Trophoblast cell (in vitro differentiated cells and primary cell): ENCODE data around the gene ASIC1.

Experiments used
- DNase-seq, 2 donors: peaks; one replicate each; pipeline ENCODE4 v3.0.0-alpha.2; 2016
- H2AFZ ChIP-seq: 2 replicates; pipeline ENCODE4 v1.6.1; 2013; ENCODE audit warnings: low read length, moderate library complexity, mild to moderate bottlenecking; ENCODE audit not compliant: insufficient read depth, poor library complexity
- H2AK5ac ChIP-seq: 2 replicates; pipeline ENCODE4 v1.6.1; 2013; ENCODE audit warnings: mild to moderate bottlenecking, low read length
- H2BK120ac ChIP-seq: 2 replicates; pipeline ENCODE4 v1.6.1; 2013; ENCODE audit warnings: low read length, mild to moderate bottlenecking, moderate library complexity; ENCODE audit not compliant: insufficient read depth, poor library complexity
- H2BK12ac ChIP-seq: 2 replicates; pipeline ENCODE4 v1.6.1; 2013; ENCODE audit warnings: mild to moderate bottlenecking, low read length, moderate library complexity
- H2BK5ac ChIP-seq: 2 replicates; pipeline ENCODE4 v1.6.1; 2013; ENCODE audit warnings: low read length, low read depth, moderate library complexity, mild to moderate bottlenecking; ENCODE audit not compliant: poor library complexity
- H3K14ac ChIP-seq: 2 replicates; pipeline ENCODE4 v1.6.1; 2013; ENCODE audit warnings: mild to moderate bottlenecking, low read length
- H3K18ac ChIP-seq: 2 replicates; pipeline ENCODE4 v1.6.1; 2013; ENCODE audit warnings: mild to moderate bottlenecking, low read length
- H3K23ac ChIP-seq: 2 replicates; pipeline ENCODE4 v1.6.1; 2013; ENCODE audit warnings: low read length
- H3K27ac ChIP-seq: 2 replicates; pipeline ENCODE4 v1.5.1; 2013; ENCODE audit warnings: low read depth, mild to moderate bottlenecking, inconsistent platforms, low read length, moderate library complexity
- H3K27me3 ChIP-seq: 2 replicates; pipeline ENCODE4 v1.6.1; 2013; ENCODE audit warnings: inconsistent platforms, mild to moderate bottlenecking, low read length, moderate library complexity; ENCODE audit not compliant: insufficient read depth
- H3K36me3 ChIP-seq, 2 experiments: 1 replicate in 1 of 2; 2 replicates in 1 of 2; pipeline ENCODE4 v1.6.1; 2013; ENCODE audit warnings: low read length in 2 of 2, mild to moderate bottlenecking in 2 of 2, moderate library complexity in 1 of 2; ENCODE audit not compliant: insufficient read depth in 2 of 2, control insufficient read depth in 1 of 2
- H3K4ac ChIP-seq: 2 replicates; pipeline ENCODE4 v1.6.1; 2013; ENCODE audit warnings: low read depth, mild to moderate bottlenecking, low read length, moderate library complexity
- H3K4me1 ChIP-seq, 2 experiments: 1 replicate in 1 of 2; 2 replicates in 1 of 2; pipeline ENCODE4 v1.6.1; 2013; ENCODE audit warnings: low read length in 2 of 2, mild to moderate bottlenecking in 2 of 2, moderate library complexity in 1 of 2; ENCODE audit not compliant: insufficient read depth in 2 of 2, control insufficient read depth in 1 of 2
- H3K4me2 ChIP-seq: 2 replicates; pipeline ENCODE4 v1.6.1; 2013; ENCODE audit warnings: inconsistent platforms, mild to moderate bottlenecking, low read length, moderate library complexity
- H3K4me3 ChIP-seq: 2 replicates; pipeline ENCODE4 v1.5.1; 2013; ENCODE audit warnings: mild to moderate bottlenecking, low read depth, low read length, inconsistent platforms
- H3K79me1 ChIP-seq: one replicate; pipeline ENCODE4 v1.6.1; 2013; ENCODE audit warnings: low read length
- H3K79me2 ChIP-seq: 2 replicates; pipeline ENCODE4 v1.6.1; 2013; ENCODE audit warnings: low read length, mild to moderate bottlenecking; ENCODE audit not compliant: control insufficient read depth, insufficient read depth, poor library complexity
- H3K9ac ChIP-seq: 2 replicates; pipeline ENCODE4 v1.6.1; 2013; ENCODE audit warnings: mild to moderate bottlenecking, low read length
- H3K9me3 ChIP-seq: 2 replicates; pipeline ENCODE4 v1.6.1; 2013; ENCODE audit warnings: low read depth, mild to moderate bottlenecking, control low read depth, inconsistent platforms, low read length; ENCODE audit not compliant: insufficient read depth
- H4K12ac ChIP-seq: 2 replicates; pipeline ENCODE4 v1.6.1; 2013; ENCODE audit warnings: low read depth, mild to moderate bottlenecking, low read length, moderate library complexity
- H4K8ac ChIP-seq: 2 replicates; pipeline ENCODE4 v1.6.1; 2013; ENCODE audit warnings: low read depth, mild to moderate bottlenecking, low read length, moderate library complexity
- H4K91ac ChIP-seq: one replicate; pipeline ENCODE4 v1.6.1; 2013; ENCODE audit warnings: low read depth, mild to moderate bottlenecking, low read length, moderate library complexity
- WGBS: extraction: QIAGEN DNeasy Blood & Tissue Kit; methylation state at CpG from one replicate; pipeline ENCODE4 v1.1.7; 2013; ENCODE audit warnings: missing lambda C conversion rate; ENCODE audit not compliant: insufficient read length, insufficient coverage; ENCODE audit errors: extremely low coverage; 5-methylcytosine and 5-hydroxymethylcytosine counted together

The ASIC1 gene

DNA sequence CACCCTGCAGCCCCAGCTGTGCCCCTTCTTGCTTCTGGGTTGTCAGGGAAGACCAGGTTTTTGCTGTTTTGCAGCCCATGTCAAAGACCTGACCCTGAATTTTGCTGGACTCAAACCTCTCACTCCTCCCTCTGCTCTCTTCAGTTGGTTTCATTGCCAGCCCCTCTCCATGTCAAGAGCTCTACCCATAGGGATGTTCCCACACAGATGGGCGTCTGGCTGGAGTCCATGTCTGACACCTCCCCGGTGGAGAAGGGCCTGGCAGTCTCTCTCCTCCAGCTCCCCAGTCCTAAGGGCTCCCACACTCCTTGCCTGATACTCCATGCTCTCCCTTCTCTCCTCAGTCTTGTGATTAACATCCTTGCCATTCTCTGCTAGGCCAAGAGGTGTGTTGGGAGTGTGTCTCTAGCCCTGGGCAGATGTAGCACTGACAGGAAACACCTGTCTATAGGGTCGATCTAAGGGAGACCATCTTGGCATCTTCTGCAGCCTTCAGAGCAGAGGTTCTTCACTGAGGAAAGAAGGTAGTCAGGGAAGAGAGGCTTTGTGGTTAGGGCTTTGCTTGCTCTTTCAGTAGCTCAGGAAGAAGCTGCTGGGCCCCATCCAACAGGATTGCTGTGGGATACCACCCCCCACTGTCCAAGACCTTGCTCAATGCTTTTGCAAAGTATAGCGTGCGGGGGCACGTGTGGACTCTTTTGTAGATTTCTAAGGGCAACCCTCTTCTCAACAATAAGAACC is 4.7 kb downstream of the ASIC1 start:
- H3K27ac ChIP-seq: no peak overlapping the region
- H2AFZ ChIP-seq: no peak overlapping the region
- no peak overlapping the region for H3K9ac ChIP-seq
- peaks cover 9% of the 10 kb centered on the region for H3K27me3 ChIP-seq
- no peak overlapping the region for H3K4me2 ChIP-seq
- H3K18ac ChIP-seq: no peak overlapping the region
- H2BK5ac ChIP-seq: no peak overlapping the region
- DNase-seq: no peak
- H3K4me3 ChIP-seq: no peak overlapping the region
- peaks cover 0 to 6% of the 10 kb centered on the region in 2 experiments for H3K4me1 ChIP-seq
- no peak overlapping the region for H2BK120ac ChIP-seq
- no CpG with 5 or more reads among the region's 6 CpGs for WGBS
- H4K91ac ChIP-seq: no peak overlapping the region
- H2AK5ac ChIP-seq: no peak overlapping the region
- no peak overlapping the region for H3K23ac ChIP-seq
- peaks cover 5% of the 10 kb centered on the region for H3K9me3 ChIP-seq
- no peaks in the 10 kb centered on the region for H3K36me3 ChIP-seq
- no peak overlapping the region for H4K8ac ChIP-seq
- no peak overlapping the region for H3K4ac ChIP-seq
- no peaks in the 10 kb centered on the region for H3K79me1 ChIP-seq
- H3K14ac ChIP-seq: no peak overlapping the region
- H3K79me2 ChIP-seq: no peaks in the 10 kb centered on the region
- no peak overlapping the region for H2BK12ac ChIP-seq
- no peak overlapping the region for H4K12ac ChIP-seq

DNA sequence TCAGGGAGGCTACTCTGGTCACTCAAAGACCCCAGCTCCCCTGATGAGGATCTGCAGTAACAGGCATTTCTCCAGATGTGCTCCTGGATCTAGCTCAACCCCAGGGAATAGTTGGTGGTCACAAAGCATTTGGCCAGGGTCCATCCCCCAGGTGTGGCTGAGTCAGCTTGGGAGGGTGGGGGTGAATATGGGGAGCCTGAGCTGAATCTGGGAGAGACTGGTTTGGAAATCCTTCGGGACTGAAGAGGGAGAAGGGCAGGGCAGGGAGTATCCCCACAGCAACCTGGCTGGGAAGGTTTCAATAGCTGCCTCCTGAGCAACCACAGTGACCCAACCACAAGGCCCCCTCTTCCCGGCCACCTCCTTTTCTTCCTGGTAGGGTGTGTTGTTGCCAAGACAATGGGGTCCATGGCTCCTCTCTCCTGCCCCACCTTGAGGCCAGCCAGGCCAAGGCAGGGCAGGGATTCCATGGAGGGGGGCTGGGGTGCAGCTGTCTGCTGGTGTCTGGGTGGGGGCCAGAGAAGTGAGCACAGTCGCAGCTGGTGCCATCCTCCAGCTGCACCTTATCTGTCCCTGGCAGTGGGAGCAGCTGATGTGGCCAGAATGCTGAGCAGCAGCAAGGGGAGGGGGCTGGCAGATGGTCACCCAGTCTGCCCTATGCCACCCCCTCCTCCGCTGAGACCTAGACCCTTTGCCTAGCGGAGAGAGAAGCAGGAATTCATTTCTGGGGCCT is 5.5 kb downstream of the ASIC1 start:
- H3K79me2 ChIP-seq: no peaks in the 10 kb centered on the region
- peaks cover 5% of the 10 kb centered on the region for H3K9me3 ChIP-seq
- no CpG with 5 or more reads among the region's 5 CpGs for WGBS
- H2AFZ ChIP-seq: no peak overlapping the region
- no peak overlapping the region for H2AK5ac ChIP-seq
- no peak overlapping the region for H4K8ac ChIP-seq
- no peak overlapping the region for H3K23ac ChIP-seq
- no peak overlapping the region for H3K4ac ChIP-seq
- H3K79me1 ChIP-seq: no peaks in the 10 kb centered on the region
- H2BK12ac ChIP-seq: no peak overlapping the region
- H3K4me1 ChIP-seq: peaks cover 0 to 5% of the 10 kb centered on the region in 2 experiments
- no peak overlapping the region for H3K18ac ChIP-seq
- no peak overlapping the region for H3K27ac ChIP-seq
- H3K9ac ChIP-seq: no peak overlapping the region
- H3K27me3 ChIP-seq: peaks cover 7% of the 10 kb centered on the region
- H3K4me2 ChIP-seq: no peak overlapping the region
- no peak overlapping the region for H3K4me3 ChIP-seq
- H2BK5ac ChIP-seq: no peak overlapping the region
- no peak overlapping the region for H4K12ac ChIP-seq
- H2BK120ac ChIP-seq: no peak overlapping the region
- H3K36me3 ChIP-seq: no peaks in the 10 kb centered on the region
- H4K91ac ChIP-seq: no peak overlapping the region
- no peak for DNase-seq
- no peak overlapping the region for H3K14ac ChIP-seq

- H4K91ac ChIP-seq: no peak overlapping the region
- H2BK12ac ChIP-seq: no peak overlapping the region
- no peak overlapping the region for H3K9ac ChIP-seq
- no peaks in the 10 kb centered on the region for H3K36me3 ChIP-seq
- peaks cover 0 to 2% of the 10 kb centered on the region in 2 experiments for H3K4me1 ChIP-seq
- H2AK5ac ChIP-seq: no peak overlapping the region
- H3K23ac ChIP-seq: peak overlapping the region; percentile 35
- DNase-seq: peak in 1 of 2 donors; percentile 63
- no peak overlapping the region for H2AFZ ChIP-seq
- H3K27me3 ChIP-seq: peaks cover 3% of the 10 kb centered on the region
- no peak overlapping the region for H3K4ac ChIP-seq
- H2BK5ac ChIP-seq: no peak overlapping the region
- no peaks in the 10 kb centered on the region for H3K79me1 ChIP-seq
- H4K8ac ChIP-seq: no peak overlapping the region
- no peak overlapping the region for H4K12ac ChIP-seq
- no CpG with 5 or more reads among the region's 3 CpGs for WGBS
- no peak overlapping the region for H2BK120ac ChIP-seq
- H3K9me3 ChIP-seq: no peaks in the 10 kb centered on the region
- no peak overlapping the region for H3K4me3 ChIP-seq
- H3K27ac ChIP-seq: no peak overlapping the region
- H3K4me2 ChIP-seq: no peak overlapping the region
- no peak overlapping the region for H3K14ac ChIP-seq
- H3K18ac ChIP-seq: no peak overlapping the region
- H3K79me2 ChIP-seq: no peaks in the 10 kb centered on the region
Observed at GRCh38 chr12:50065726-50066310, 8.4 kb downstream of the ASIC1 start.

GRCh38 chr12:50066402-50066801 is 9.0 kb downstream of the ASIC1 start:
- H3K23ac ChIP-seq: no peak overlapping the region
- peaks cover 0 to 2% of the 10 kb centered on the region in 2 experiments for H3K4me1 ChIP-seq
- no peak overlapping the region for H2BK120ac ChIP-seq
- no peak overlapping the region for H4K12ac ChIP-seq
- no peak overlapping the region for H2BK5ac ChIP-seq
- no peaks in the 10 kb centered on the region for H3K36me3 ChIP-seq
- H3K9me3 ChIP-seq: no peaks in the 10 kb centered on the region
- no peak overlapping the region for H3K4me3 ChIP-seq
- H3K27ac ChIP-seq: no peak overlapping the region
- no peak overlapping the region for H3K14ac ChIP-seq
- no peak overlapping the region for H2BK12ac ChIP-seq
- no peak overlapping the region for H2AFZ ChIP-seq
- H3K27me3 ChIP-seq: no peaks in the 10 kb centered on the region
- H3K4me2 ChIP-seq: no peak overlapping the region
- no peak overlapping the region for H2AK5ac ChIP-seq
- no peak overlapping the region for H4K8ac ChIP-seq
- no peak overlapping the region for H3K9ac ChIP-seq
- no peak overlapping the region for H3K18ac ChIP-seq
- no peak overlapping the region for H4K91ac ChIP-seq
- H3K79me1 ChIP-seq: no peaks in the 10 kb centered on the region
- H3K4ac ChIP-seq: no peak overlapping the region
- WGBS: no CpG with 5 or more reads among the region's 5 CpGs
- DNase-seq: peak; percentile 87 to 91
- no peaks in the 10 kb centered on the region for H3K79me2 ChIP-seq
